H1 (cell line): ENCODE data around the gene HSPBP1.

Experiments used
- EGR1 ChIP-seq: IDR thresholded peaks from 2 replicates; pipeline ENCODE4 v1.6.1; 2011; ENCODE audit warnings: low read depth, low read length, borderline replicate concordance
- EP300 ChIP-seq, 2 experiments: IDR thresholded peaks; 1 replicate in 1 of 2; 2 replicates in 1 of 2; pipeline ENCODE4 v1.6.1; 2011 to 2012; ENCODE audit warnings: low read depth in 2 of 2, low read length in 2 of 2, mild to moderate bottlenecking in 2 of 2, borderline replicate concordance in 1 of 2, inconsistent platforms in 1 of 2, moderate library complexity in 1 of 2
- EZH2 ChIP-seq: fragments of 200-600 bp; sonication (generic); IDR thresholded peaks from 2 replicates; pipeline ENCODE4 v1.7.1; 2012; ENCODE audit warnings: low read depth, mild to moderate bottlenecking, moderate library complexity, low read length, inconsistent platforms; ENCODE audit not compliant: severe bottlenecking
- HDAC6 ChIP-seq: IDR thresholded peaks from one replicate; pipeline ENCODE4 v1.7.1; 2012; ENCODE audit warnings: low read depth, mild to moderate bottlenecking, inconsistent platforms, low read length, moderate library complexity
- POLR2AphosphoS5 ChIP-seq: IDR thresholded peaks from 2 replicates; pipeline ENCODE4 v1.6.1; 2011; ENCODE audit warnings: low read depth, low read length
- TAF1 ChIP-seq: IDR thresholded peaks from 2 replicates; pipeline ENCODE4 v1.6.1; 2011; ENCODE audit warnings: mild to moderate bottlenecking, low read depth, low read length
- TAF7 ChIP-seq: optimal IDR thresholded peaks from 2 replicates; pipeline ENCODE3; 2011; ENCODE audit warnings: low read depth, mild to moderate bottlenecking, inconsistent platforms, low read length, moderate library complexity, borderline replicate concordance
- TBP ChIP-seq: IDR thresholded peaks from 2 replicates; pipeline ENCODE4 v1.6.1; 2011; ENCODE audit warnings: low read depth, low read length, improper control_type of control experiment
- TCF12 ChIP-seq: IDR thresholded peaks from 2 replicates; pipeline ENCODE4 v1.6.1; 2011; ENCODE audit warnings: low read depth, mild to moderate bottlenecking, low read length
- TF ChIP-seq, protein P1 (sequence below), 3 experiments: IDR thresholded peaks; 1 replicate in 2 of 3; 2 replicates in 1 of 3; pipeline versions ENCODE4 v1.5.1 to v1.6.1; 2011; ENCODE audit warnings: low read length in 3 of 3, mild to moderate bottlenecking in 3 of 3, inconsistent platforms in 2 of 3, low read depth in 1 of 3, moderate library complexity in 1 of 3; ENCODE audit not compliant: insufficient read depth in 1 of 3; ENCODE audit errors: control extremely low read depth in 1 of 3
- TF ChIP-seq, protein P2 (sequence below): IDR thresholded peaks from 2 replicates; pipeline ENCODE4 v1.6.1; 2011; ENCODE audit warnings: low read length, improper control_type of control experiment

DNA sequence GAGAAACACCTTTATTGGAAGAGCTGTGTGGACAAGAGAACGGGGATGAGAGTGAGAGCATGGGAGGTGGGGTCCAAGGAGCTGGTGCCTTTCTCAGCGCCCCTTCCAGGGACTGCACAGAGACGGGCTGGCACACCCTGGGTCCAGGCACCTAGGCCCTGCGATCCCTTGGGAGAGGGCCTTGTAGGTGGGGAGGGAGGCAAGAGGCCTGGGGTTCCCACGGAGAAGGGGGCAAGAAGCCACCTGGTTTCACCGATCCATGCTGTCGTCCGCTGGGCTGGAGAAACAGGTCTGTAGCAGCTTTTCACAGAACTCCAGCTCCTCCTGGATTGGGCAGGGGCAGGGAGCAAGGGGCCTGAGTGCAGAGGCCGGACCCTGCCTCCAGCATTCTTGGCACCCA lies 17.6 kb downstream of the HSPBP1 start:
- TF ChIP-seq, protein P1, sequence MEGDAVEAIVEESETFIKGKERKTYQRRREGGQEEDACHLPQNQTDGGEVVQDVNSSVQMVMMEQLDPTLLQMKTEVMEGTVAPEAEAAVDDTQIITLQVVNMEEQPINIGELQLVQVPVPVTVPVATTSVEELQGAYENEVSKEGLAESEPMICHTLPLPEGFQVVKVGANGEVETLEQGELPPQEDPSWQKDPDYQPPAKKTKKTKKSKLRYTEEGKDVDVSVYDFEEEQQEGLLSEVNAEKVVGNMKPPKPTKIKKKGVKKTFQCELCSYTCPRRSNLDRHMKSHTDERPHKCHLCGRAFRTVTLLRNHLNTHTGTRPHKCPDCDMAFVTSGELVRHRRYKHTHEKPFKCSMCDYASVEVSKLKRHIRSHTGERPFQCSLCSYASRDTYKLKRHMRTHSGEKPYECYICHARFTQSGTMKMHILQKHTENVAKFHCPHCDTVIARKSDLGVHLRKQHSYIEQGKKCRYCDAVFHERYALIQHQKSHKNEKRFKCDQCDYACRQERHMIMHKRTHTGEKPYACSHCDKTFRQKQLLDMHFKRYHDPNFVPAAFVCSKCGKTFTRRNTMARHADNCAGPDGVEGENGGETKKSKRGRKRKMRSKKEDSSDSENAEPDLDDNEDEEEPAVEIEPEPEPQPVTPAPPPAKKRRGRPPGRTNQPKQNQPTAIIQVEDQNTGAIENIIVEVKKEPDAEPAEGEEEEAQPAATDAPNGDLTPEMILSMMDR (IDR thresholded peaks at IDR 0.05; ENCODE audit: control extremely low read depth in 1 of 3, insufficient read depth in 1 of 3, low read depth in 1 of 3, low read length in 3 of 3) = no peak
- TF ChIP-seq EZH2 (no peak), EP300 (IDR thresholded peaks at IDR 0.05; ENCODE audit: borderline replicate concordance in 1 of 2, low read depth in 2 of 2, low read length in 2 of 2) (no peak), TAF7 (no peak), TAF1 (no peak), POLR2AphosphoS5 (no peak), HDAC6 (no peak), TBP (no peak), EGR1 (no peak), TCF12 (no peak)
- TF ChIP-seq, protein P2, sequence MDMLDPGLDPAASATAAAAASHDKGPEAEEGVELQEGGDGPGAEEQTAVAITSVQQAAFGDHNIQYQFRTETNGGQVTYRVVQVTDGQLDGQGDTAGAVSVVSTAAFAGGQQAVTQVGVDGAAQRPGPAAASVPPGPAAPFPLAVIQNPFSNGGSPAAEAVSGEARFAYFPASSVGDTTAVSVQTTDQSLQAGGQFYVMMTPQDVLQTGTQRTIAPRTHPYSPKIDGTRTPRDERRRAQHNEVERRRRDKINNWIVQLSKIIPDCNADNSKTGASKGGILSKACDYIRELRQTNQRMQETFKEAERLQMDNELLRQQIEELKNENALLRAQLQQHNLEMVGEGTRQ = no peak
